ENCODE measurements around the gene ABTB2. TPM values are rescaled to one million over a fixed set of nuclear protein-coding genes. Genes with fewer than 3 reads are reported as not detected.

Gene ABTB2
- total and polyA plus RNA-seq, 2 of the 8 experiments (the other 6 are each of a cell fraction or from before 2014, with no cell fraction given): 7.7 to 10.2 TPM

- peak in 1 of 2 experiments; percentile 72; a peak in 2 of 4 replicates for TF ChIP-seq SIN3A (conservative IDR thresholded peaks at IDR 0.05 in 1 of 2, IDR thresholded peaks at IDR 0.05 in 1 of 2; ENCODE audit: low read depth in 1 of 2, low read length in 2 of 2)
- TF ChIP-seq HDAC2 (IDR thresholded peaks at IDR 0.05; ENCODE audit: borderline replicate concordance in 1 of 2, low read depth in 2 of 2, low read length in 2 of 2): peak in 1 of 2 experiments; percentile 53; a peak in 1 of 4 replicates
- TF ChIP-seq SP4 (IDR thresholded peaks at IDR 0.05; ENCODE audit: low read length): no peak
- TF ChIP-seq SUZ12 (IDR thresholded peaks at IDR 0.05; ENCODE audit: low read length): no peak
- no peak for TF ChIP-seq TCF12 (IDR thresholded peaks at IDR 0.05; ENCODE audit: low read depth, low read length)
- TF ChIP-seq CHD2 (IDR thresholded peaks at IDR 0.05; ENCODE audit: low read length): no peak
- no peak for TF ChIP-seq TAF7 (optimal IDR thresholded peaks at IDR 0.05; ENCODE audit: borderline replicate concordance, low read depth, low read length)
- no peak for TF ChIP-seq ATF3 (IDR thresholded peaks at IDR 0.05; ENCODE audit: insufficient read depth, low read depth, low read length)
- no peak for TF ChIP-seq PHF8 (conservative IDR thresholded peaks at IDR 0.05; ENCODE audit: low read depth, low read length)
- no peak for TF ChIP-seq ASH2L (IDR thresholded peaks at IDR 0.05; ENCODE audit: low read length)
- TF ChIP-seq CTBP2 (IDR thresholded peaks at IDR 0.05; ENCODE audit: borderline replicate concordance, insufficient read depth, insufficient read length, low read length): peak; percentile 24
- TF ChIP-seq JUND (IDR thresholded peaks at IDR 0.05; ENCODE audit: low read length): peak; percentile 22; the same call in 1 of the 2 replicates
- no peak for TF ChIP-seq ATF2 (IDR thresholded peaks at IDR 0.05; ENCODE audit: low read length)
- TF ChIP-seq E2F6 (IDR thresholded peaks at IDR 0.05): no peak
- 0 out of 2 replicates have a peak, but pooled peaks have one; percentile 47 for TF ChIP-seq YY1 (IDR thresholded peaks at IDR 0.05; ENCODE audit: low read depth, low read length)
- TF ChIP-seq SRF (IDR thresholded peaks at IDR 0.05; ENCODE audit: low read depth, low read length): no peak
Measured at GRCh38 chr11:34174412-34175041, 183.3 kb downstream of the ABTB2 start (continued).
